GM12878 (cell line): ENCODE data around the gene GFPT1. TPM values are rescaled to one million over a fixed set of nuclear protein-coding genes. Genes with fewer than 3 reads are reported as not detected.
"Not testable (repeated sequence)": the region's sequence is repeated elsewhere in the genome, so short reads cannot be mapped to it uniquely, and the experiment has no call there.

ENCODE experiments used
- ATAC-seq: fragments of 200-7000 bp; cut with Tn5 transposase; 3 replicates; pipeline ENCODE4 v1.9.1; 2020; ENCODE audit warnings: mild to moderate bottlenecking, moderate library complexity
- BruUV-seq: library from RNA; stranded (reverse); fragments of 400-500 nt; replicated peaks from 2 replicates; lab custom pipeline; 2021; lab: Mats Ljungman, UMichigan
- CTCF ChIA-PET: fragments of 300-600 bp; sonication (Branson Sonifier 250); formaldehyde crosslinking; extraction: SDS; loops from one replicate; lab custom pipeline; 2021; ENCODE audit warnings: inconsistent platforms; lab: Yijun Ruan, JAX
- POLR2A ChIA-PET: fragments of 350-600 bp; formaldehyde crosslinking; extraction: SDS; loops from one replicate; lab custom pipeline; 2021; ENCODE audit warnings: inconsistent platforms; lab: Charles Lee
- RAD21 ChIA-PET: fragments of 300-600 bp; sonication (Branson Sonifier 250); formaldehyde crosslinking; loops from one replicate; lab custom pipeline; 2023; ENCODE audit warnings: antibody characterized with exemption; ENCODE audit not compliant: unreplicated experiment; lab: Charles Lee
- SMC1A ChIA-PET: fragments of 300-600 bp; sonication (Branson Sonifier 250); formaldehyde crosslinking; loops from one replicate; lab custom pipeline; 2023; ENCODE audit not compliant: unreplicated experiment, uncharacterized antibody; lab: Charles Lee
- DNase-seq: peaks from one replicate; pipeline ENCODE4 v3.0.0-alpha.2; 2011; ENCODE audit warnings: low read depth, low spot score
- FAIRE-seq: peaks from 3 replicates; lab custom pipeline; 2011; peaks lifted over from hg19 to GRCh38; lab: Jason Lieb, UNC
- H2AFZ ChIP-seq: 2 replicates; pipeline ENCODE4 v1.6.0; 2011; ENCODE audit warnings: low read depth, low read length, control low read depth; ENCODE audit not compliant: control insufficient read depth
- H3K27ac ChIP-seq: 2 replicates; pipeline ENCODE4 v1.5.1; 2011; ENCODE audit warnings: control low read depth; ENCODE audit not compliant: control insufficient read depth, insufficient read depth
- H3K27me3 ChIP-seq, 2 experiments: replicated peaks in 1 of 2; 2 replicates each; pipeline versions ENCODE4 v1.6.0 to v1.6.1; 2011; ENCODE audit warnings: low read length in 1 of 2; ENCODE audit not compliant: control insufficient read depth in 2 of 2, insufficient read depth in 2 of 2
- H3K36me3 ChIP-seq, 2 experiments: 2 replicates each; pipeline ENCODE4 v1.5.1; 2011; ENCODE audit warnings: low read length in 1 of 2; ENCODE audit not compliant: control insufficient read depth in 2 of 2, insufficient read depth in 2 of 2
- H3K4me1 ChIP-seq: 2 replicates; pipeline ENCODE4 v1.6.1; 2011; ENCODE audit warnings: mild to moderate bottlenecking, low read length, moderate library complexity, mixed read lengths; ENCODE audit not compliant: control insufficient read depth, insufficient read depth
- H3K4me2 ChIP-seq: 2 replicates; pipeline ENCODE4 v1.6.0; 2011; ENCODE audit warnings: control low read depth; ENCODE audit not compliant: control insufficient read depth, insufficient read depth
- H3K4me3 ChIP-seq: fragments of 200-600 bp; sonication (generic); 2 replicates; pipeline ENCODE4 v1.5.1; 2016
- H3K79me2 ChIP-seq: 2 replicates; pipeline ENCODE4 v1.6.0; 2011; ENCODE audit warnings: low read length; ENCODE audit not compliant: control insufficient read depth, insufficient read depth
- H3K9ac ChIP-seq: 2 replicates; pipeline ENCODE4 v1.8.0; 2011; ENCODE audit warnings: low read length, control low read depth, mixed read lengths; ENCODE audit not compliant: control insufficient read depth, insufficient read depth
- H3K9me3 ChIP-seq: replicated peaks from 3 replicates; pipeline ENCODE4 v1.5.1; 2011; ENCODE audit warnings: mild to moderate bottlenecking, low read length; ENCODE audit not compliant: control insufficient read depth, insufficient read depth
- H4K20me1 ChIP-seq: 2 replicates; pipeline ENCODE4 v1.6.0; 2011; ENCODE audit not compliant: control insufficient read depth, insufficient read depth
- IRF4 ChIP-seq: IDR thresholded peaks from 2 replicates; pipeline ENCODE4 v1.6.1; 2011; ENCODE audit warnings: low read depth, low read length
- MYC ChIP-seq: IDR thresholded peaks from 2 replicates; pipeline ENCODE4 v1.6.1; 2011; ENCODE audit warnings: mild to moderate bottlenecking, low read length, moderate library complexity, inconsistent platforms; ENCODE audit not compliant: insufficient read depth, insufficient replicate concordance, insufficient read length, severe bottlenecking
- SIN3A ChIP-seq: IDR thresholded peaks from 2 replicates; pipeline ENCODE4 v1.6.1; 2012; ENCODE audit warnings: low read depth, low read length, improper control_type of control experiment
- ZNF622 ChIP-seq: fragments of 450-650 bp; IDR thresholded peaks from 2 replicates; pipeline ENCODE4 v1.6.1; 2017; ENCODE audit warnings: mild to moderate bottlenecking, inconsistent platforms
- WGBS: methylation state at CpG from one replicate; pipeline ENCODE4 v1.1.6; 2016; ENCODE audit warnings: low lambda C conversion rate; ENCODE audit not compliant: insufficient replicate concordance, insufficient coverage; ENCODE audit errors: missing lambda C conversion rate; 5-methylcytosine and 5-hydroxymethylcytosine counted together
- in situ Hi-C: fragments of 300-500 bp; cut with MboI; formaldehyde crosslinking; loops from 9 replicates; pipeline ENCODE4 v1.14.3; 2018; ENCODE audit warnings: mixed read lengths
- intact Hi-C: fragments of 100-400 bp; cut with micrococcal nuclease; formaldehyde crosslinking; loops from one replicate; pipeline ENCODE4 v1.14.2; 2022; ENCODE audit not compliant: unreplicated experiment
- polyA plus RNA-seq, 11 experiments: library from polyadenylated mRNA; depleted of rRNA in 4 of 11; unstranded in 6 of 11; stranded (reverse) in 5 of 11; fragments of >200 nt; fragmentation: Nextera tagmentation in 4 of 11; fragmentation: Illumina TruSeq in 1 of 11; extraction: Ambion mirVana in 4 of 11; extraction: Trizol in 1 of 11; gene quantifications; 1 replicate in 1 of 11; 2 replicates in 10 of 11; pipeline versions ENCODE4 v1.2.1 to v1.2.3, GENCODE V29; 2011 to 2016; ENCODE audit warnings: inconsistent platforms in 2 of 11, missing spikeins in 2 of 11, low read depth in 1 of 11
- total RNA-seq, 4 experiments: library from RNA; depleted of rRNA in 3 of 4; stranded (reverse); fragments of >200 nt in 3 of 4; fragmentation: Illumina TruSeq in 1 of 4; extraction: Trizol in 1 of 4; gene quantifications; 2 replicates each; pipeline versions ENCODE4 v1.2.1 to v1.2.3, GENCODE V29; 2013 to 2021

The GFPT1 gene
- total and polyA plus RNA-seq, 10 of the 15 experiments (the other 5 are each of a cell fraction or from before 2014, with no cell fraction given), result 10.1 to 95.2 (median 24.5) TPM

GRCh38 chr2:69354976-69355375 lies 32.1 kb downstream of the GFPT1 start:
- ChIA-PET POLR2A (interaction anchor here (0.6 to 1.4 kb wide), 2 partner anchors 17 to 306 kb away, joined by 4 to 7 read pairs; no protein-coding TSS in a partner anchor), CTCF (interaction anchor here (1.3 kb wide), 1 partner anchor 27 kb away, joined by 3 read pairs; no protein-coding TSS in a partner anchor)
- H3K4me1 ChIP-seq, in situ Hi-C loops, intact Hi-C loops, H3K27me3 ChIP-seq, DNase-seq, RAD21 ChIA-PET, H2AFZ ChIP-seq, H3K9me3 ChIP-seq, H3K79me2 ChIP-seq, SMC1A ChIA-PET, H3K4me3 ChIP-seq, ATAC-seq, FAIRE-seq, H3K27ac ChIP-seq, H3K9ac ChIP-seq, BruUV-seq, H4K20me1 ChIP-seq, H3K4me2 ChIP-seq: not testable (repeated sequence)
- H3K36me3 ChIP-seq, result peaks cover 2 to 30% of the 10 kb centered on the region in 2 experiments
- 97% methylated on average over 3 of the region's 3 CpGs for WGBS

DNA sequence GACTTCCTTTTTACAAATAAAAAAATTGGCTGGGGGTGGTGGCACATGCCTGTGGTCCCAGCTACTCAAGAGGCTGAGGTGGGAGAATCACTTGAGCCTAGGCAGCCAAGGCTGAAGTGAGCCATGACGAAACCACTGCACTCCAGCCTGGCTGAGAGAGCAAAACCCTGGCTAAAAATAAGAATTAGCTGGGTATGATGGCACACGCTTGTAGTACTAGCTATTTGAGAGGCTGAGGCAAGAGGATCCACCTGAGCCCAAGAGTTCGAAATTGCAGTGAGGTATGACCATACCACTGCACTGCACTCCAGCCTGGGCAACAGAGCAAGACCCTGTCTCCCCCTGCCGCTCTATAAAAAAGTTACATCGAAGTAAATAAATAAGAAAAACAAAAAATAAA lies 33.7 kb downstream of the GFPT1 start:
- 98% methylated on average over 5 of the region's 5 CpGs for whole genome bisulfite sequencing
- no peak overlapping the region for H2AFZ ChIP-seq
- H3K79me2 ChIP-seq, result no peaks in the 10 kb centered on the region
- FAIRE-seq (no peak), DNase-seq (no peak), ATAC-seq (no peak)
- H3K27ac ChIP-seq, result no peak overlapping the region
- in situ Hi-C loops (no loop called here), intact Hi-C loops (no loop called here)
- H3K4me1 ChIP-seq, result no peaks in the 10 kb centered on the region
- no peak overlapping the region for H3K4me3 ChIP-seq
- POLR2A ChIA-PET, result no interaction called here
- H3K36me3 ChIP-seq, result peaks cover 6 to 26% of the 10 kb centered on the region in 2 experiments
- TF ChIP-seq SIN3A (no peak), MYC (no peak), IRF4 (no peak), ZNF622 (no peak)
- RAD21 ChIA-PET, result no interaction called here
- SMC1A ChIA-PET, result no interaction called here
- no peaks in the 10 kb centered on the region for H3K9me3 ChIP-seq
- no TSS peak for BruUV-seq
- CTCF ChIA-PET, result no interaction called here
- H3K4me2 ChIP-seq, result no peak overlapping the region
- H3K27me3 ChIP-seq, result no peaks in the 10 kb centered on the region
- H3K9ac ChIP-seq, result no peak overlapping the region
- no peaks in the 10 kb centered on the region for H4K20me1 ChIP-seq
